CD4-positive, alpha-beta T cell treated with Interleukin-10 for 1 hour (primary cell): ENCODE measurements around the gene GAB1.
"Not testable (repeated sequence)": the region's sequence is repeated elsewhere in the genome, so short reads cannot be mapped to it uniquely, and the experiment has no call there.

Experiments
- DNase-seq: peaks from one replicate; pipeline ENCODE4 v3.0.0-alpha.2; 2020

GAB1 gene

GRCh38 chr4:143339497-143339896 lies 2.8 kb downstream of the GAB1 start:
- no peak for DNase-seq

GRCh38 chr4:143341186-143341755 lies 4.6 kb downstream of the GAB1 start:
- no peak for DNase-seq

GRCh38 chr4:143343276-143343831 lies 6.7 kb downstream of the GAB1 start:
- DNase-seq = no peak

- DNase-seq = no peak
Measured at GRCh38 chr4:143344041-143344440, 7.4 kb downstream of the GAB1 start.

- DNase-seq = no peak
Measured at GRCh38 chr4:143344774-143345173, 8.1 kb downstream of the GAB1 start.

- no peak for DNase-seq
Measured at GRCh38 chr4:143345356-143345755, 8.7 kb downstream of the GAB1 start.

DNA sequence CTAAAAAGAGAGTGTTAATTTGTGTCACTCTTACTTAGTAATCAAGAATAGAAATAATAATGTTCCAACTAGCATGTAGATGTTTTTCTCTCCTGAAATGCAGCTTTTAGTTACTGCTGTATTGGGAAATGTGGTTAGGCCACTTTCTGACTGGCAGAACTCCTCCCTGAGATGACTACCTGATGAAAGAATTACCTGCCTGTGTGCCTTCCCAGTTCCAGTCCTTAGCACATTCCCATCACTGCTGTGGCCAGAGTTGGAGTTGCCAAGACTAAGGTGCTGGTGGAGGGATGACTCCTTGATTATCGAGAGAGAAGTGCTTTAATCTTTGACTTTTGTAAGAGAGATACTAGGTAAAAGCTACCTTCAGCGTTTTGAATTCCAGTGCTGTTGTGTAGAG lies 9.5 kb downstream of the GAB1 start:
- no peak for DNase-seq

DNA sequence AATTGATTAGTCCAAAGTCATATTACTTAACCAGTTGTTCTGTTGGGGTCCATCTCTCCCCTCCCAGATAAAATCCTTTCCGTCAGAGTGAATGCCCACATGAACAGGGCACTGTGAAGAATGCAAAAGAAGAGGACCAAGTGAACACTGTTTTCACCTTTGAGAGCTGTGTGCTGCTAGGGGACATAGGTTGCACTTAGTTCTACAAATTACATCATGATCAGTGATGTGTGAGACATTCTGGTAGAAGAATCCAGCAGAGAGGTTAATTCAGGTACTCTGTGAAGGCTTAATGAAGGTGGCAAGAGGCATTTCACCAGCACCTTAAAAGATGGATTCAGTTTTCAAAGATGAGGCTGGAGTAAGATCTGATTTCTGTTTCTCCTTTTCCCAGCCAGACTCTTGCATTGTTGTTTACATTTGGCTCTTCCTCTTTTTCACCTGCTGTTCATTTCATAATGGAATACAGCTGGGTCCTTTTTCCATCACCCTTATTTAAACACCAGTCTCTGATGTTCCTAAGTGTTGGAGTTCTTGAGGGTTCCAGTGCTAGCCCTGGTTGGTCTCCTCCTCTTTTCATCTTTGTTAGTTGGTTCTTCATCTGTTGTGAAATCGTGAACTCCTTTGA lies 10.9 kb downstream of the GAB1 start:
- no peak for DNase-seq

- DNase-seq = no peak
Measured at GRCh38 chr4:143348233-143349077, 11.8 kb downstream of the GAB1 start.

DNA sequence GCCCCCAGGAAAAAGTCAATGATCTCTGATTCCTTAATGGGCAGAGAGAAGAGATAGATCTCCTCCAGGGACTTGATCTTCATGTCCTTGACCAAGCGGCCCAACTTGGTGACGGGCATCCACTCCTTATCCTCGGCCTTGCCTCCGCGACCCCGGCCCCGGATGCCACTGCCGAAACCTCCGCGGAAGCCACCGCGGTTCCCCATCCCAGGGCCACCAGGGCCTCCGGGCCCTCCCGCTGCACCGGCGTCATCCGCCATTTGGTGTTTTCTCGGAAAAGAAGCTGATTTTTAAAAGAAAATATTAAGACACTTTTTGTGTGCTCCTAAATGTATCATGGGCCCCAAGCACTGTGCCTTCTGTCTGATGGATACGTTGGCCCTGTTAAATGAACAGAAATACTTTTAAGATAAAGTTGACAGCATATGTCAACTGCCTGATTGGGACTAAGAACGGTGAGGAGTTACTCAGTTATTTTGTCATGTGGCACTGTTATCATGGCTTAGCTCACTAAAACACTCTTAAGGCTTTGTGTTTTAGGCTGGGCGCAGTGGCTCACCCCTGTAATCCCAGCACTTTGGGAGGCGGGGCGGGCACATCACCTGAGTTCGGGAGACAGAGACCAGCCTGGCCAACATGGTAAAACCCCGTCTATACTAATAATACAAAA lies 13.3 kb downstream of the GAB1 start:
- not testable (repeated sequence) for DNase-seq

DNA sequence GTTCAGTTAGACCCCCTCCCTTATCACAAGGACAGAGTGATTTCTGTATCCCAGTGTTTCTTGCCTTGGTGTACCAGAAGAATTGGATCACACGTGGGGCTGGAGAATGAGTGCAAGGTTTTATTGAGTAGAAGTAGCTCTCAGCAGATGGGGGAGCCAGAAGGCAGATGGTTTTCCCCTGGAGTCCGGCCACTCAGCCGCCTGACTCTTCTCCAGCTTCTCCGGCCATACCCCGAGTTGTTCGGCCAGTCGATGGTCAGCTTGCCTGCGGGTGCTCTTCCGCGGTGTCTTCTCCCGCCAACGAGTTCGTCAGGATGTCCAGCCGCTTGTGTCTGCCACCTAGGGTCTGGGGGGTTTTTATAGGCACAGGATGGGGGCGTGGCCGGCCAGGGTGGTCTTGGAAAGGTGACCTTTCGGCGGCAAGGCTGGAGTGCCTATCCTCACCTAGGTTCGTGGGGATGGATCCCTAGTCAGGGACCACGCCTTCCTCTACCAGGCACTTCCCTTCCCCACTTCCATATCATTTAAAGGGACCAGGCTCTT lies 14.5 kb downstream of the GAB1 start:
- no peak for DNase-seq

DNA sequence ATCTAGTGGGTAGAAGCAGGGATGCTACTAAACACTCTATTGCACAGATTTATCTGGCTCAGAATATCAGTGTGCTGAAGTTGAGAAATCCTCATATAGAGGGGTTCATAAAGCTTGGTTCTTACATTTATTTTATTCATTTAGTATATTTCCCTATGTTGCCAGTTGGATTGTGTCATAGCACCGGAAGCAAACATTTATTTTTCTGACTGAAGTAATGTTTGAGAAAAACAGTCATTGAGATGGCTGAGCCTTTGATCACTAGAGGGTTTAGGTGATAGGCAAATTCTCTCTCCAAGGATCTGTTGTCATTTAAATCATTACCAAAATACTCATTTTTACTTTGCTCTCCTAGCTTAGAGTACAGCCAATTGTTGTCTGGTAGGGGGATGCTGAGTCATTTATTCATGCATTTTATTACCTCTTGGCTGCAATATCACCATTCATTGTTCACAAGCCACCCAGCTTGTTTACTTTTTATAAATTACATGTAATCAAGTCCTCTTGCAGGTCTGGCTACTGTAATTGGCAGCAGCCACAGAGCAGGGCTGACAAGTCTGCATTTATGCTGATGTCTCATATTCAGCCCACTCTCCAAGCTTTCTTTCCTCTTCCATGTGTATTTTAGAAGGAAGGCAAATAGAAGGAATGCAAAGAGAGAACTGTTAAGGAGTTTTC lies 15.2 kb downstream of the GAB1 start:
- no peak for DNase-seq

DNA sequence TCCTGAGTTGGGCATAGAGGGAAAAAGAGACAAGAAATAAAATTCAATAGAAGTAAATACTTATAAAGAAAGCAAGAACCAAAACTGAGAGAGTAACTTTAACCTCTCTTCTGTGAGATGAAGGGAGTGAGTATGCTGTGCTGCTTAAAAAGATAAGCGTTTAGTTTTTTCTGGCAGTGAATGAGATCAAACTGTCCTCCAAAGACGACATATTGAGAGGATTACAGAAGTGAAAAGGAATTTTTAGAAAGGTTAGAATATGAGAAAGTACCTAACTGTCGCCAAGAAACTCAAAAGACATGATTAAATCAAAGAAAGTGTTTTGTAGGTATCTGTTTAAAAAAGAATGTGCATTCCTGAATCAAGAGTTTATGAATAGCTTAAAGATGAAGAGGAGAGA lies 16.0 kb downstream of the GAB1 start:
- DNase-seq = no peak

- no peak for DNase-seq
Measured at GRCh38 chr4:143353797-143354196, 17.1 kb downstream of the GAB1 start.

DNA sequence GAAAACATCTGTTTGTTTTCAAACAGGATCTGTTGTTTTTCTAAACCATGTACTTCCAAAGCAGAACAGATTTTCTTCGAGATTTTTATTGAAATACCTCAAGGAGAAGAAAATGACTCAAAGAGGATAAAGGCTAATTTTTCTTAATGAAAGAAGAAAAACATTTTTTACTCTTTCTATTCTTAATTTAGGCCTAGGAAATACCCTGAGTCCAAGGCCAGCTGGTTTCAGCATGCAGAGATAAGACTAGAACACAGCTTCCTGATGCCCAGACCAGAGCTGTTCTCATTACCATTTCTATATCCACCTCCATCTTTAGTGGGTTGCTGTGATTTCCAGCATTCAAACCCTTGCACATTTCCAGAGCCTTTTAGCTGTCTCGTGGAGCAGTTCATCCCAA lies 18.3 kb downstream of the GAB1 start:
- no peak for DNase-seq

DNA sequence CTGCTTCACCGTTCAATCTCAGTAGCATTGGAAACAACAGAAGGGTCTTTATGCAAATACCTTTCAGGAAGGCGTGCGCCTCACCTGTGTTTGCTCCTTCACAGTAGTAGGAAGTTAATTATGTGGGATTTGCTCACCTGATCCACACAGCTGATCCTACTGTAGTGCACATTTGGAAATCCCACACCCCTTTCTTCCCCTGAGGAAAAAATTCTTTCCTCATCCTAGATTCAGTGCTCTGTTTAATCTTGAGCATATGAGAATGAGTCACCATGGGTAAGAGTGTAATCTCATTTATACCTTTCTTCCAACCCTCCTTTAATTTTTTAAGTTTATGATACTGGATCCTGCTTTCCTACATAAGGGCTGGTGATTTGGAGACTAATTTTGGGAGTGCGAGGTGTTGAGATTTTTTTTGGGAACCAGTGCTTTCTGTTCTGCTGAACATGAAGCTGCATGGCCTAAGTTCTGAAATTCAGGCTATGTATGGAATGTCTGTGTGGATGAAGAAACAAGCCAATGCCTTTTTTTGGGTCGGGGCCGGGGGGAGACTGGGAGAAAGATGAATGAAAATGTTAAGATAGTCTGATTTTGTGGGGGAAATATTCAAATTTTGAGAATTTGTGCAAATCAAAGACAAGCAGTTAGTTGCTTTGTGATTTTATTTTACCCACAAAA lies 19.0 kb downstream of the GAB1 start:
- DNase-seq = no peak

DNA sequence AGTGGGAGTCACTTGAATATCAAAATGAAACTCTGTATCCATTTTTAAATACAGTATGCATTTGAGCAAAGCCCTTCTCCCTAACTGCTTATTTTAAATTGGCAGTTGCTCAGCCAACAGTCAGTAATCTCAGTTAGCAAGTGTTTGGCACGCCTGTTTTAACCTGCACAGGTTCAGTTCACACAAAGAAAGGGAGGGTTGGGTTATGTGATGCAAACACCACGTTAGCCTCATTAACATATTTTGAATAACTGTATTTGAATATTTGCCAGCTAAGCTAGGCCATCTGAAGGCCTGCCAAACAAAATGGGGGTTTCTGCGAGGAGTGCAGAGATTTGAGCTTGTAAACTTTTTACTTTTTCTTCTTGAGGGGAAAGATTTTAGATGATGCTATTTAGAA lies 19.8 kb downstream of the GAB1 start:
- no peak for DNase-seq

- peak; percentile 14 for DNase-seq
Measured at GRCh38 chr4:143357161-143357845, 20.6 kb downstream of the GAB1 start.

DNA sequence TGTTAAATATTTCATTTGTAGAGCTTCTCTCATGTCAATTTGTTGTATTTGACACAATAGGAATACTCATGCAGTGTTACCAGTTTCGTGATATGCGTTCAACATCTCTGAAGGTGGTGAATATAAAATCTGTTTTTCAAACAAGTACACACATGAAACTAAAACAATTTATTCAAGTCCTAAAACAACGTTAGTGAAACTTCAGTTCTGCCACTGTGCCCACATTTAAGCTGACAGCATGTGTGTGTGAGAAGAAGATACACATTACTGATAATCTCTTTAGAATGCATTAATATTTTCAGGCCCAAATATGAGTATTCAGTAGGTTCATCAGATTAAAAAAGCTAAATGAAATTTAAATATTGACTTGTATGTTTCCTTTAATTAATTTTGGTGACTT lies 21.7 kb downstream of the GAB1 start:
- DNase-seq = no peak

- DNase-seq = peak; percentile 33
Measured at GRCh38 chr4:143358923-143359643, 22.4 kb downstream of the GAB1 start.
